ENCODE measurements around the gene MORC1.
"Not testable (repeated sequence)": the region's sequence is repeated elsewhere in the genome, so short reads cannot be mapped to it uniquely, and the experiment has no call there.

Gene MORC1

GRCh38 chr3:109117939-109118338 is at the start of gene MORC1:
Gene MORC1 (minus strand): TSS chr3:109118134. CDS start chr3:109118059, 75 bp downstream.
- DNase-seq (ENCODE audit: low read depth in 2 of 2, low spot score in 1 of 2), result no peak

GRCh38 chr3:109165905-109166304 is 48.0 kb upstream of the MORC1 start:
- DNase-seq (ENCODE audit: low read depth in 2 of 2, low spot score in 1 of 2), result no peak

GRCh38 chr3:109161487-109162123 is 43.7 kb upstream of the MORC1 start:
- DNase-seq (ENCODE audit: low read depth in 2 of 2, low spot score in 1 of 2), result no peak

- no peak for DNase-seq (ENCODE audit: low read depth in 2 of 2, low spot score in 1 of 2)
These were observed 37.9 kb upstream of the MORC1 start for GRCh38 chr3:109155828-109156227.

GRCh38 chr3:109154979-109155378 is 37.0 kb upstream of the MORC1 start:
- DNase-seq (ENCODE audit: low read depth in 2 of 2, low spot score in 1 of 2), result no peak

GRCh38 chr3:109152320-109152719 is 34.4 kb upstream of the MORC1 start:
- DNase-seq (ENCODE audit: low read depth in 2 of 2, low spot score in 1 of 2), result no peak

GRCh38 chr3:109149078-109149477 is 31.1 kb upstream of the MORC1 start:
- no peak for DNase-seq (ENCODE audit: low read depth in 2 of 2, low spot score in 1 of 2)

- no peak for DNase-seq (ENCODE audit: low read depth in 2 of 2, low spot score in 1 of 2)
These were observed 25.7 kb upstream of the MORC1 start for GRCh38 chr3:109143646-109144045.

GRCh38 chr3:109140318-109140717 is 22.4 kb upstream of the MORC1 start:
- no peak for DNase-seq (ENCODE audit: low read depth in 2 of 2, low spot score in 1 of 2)

- no peak for DNase-seq (ENCODE audit: low read depth in 2 of 2, low spot score in 1 of 2)
These were observed 19.8 kb upstream of the MORC1 start for GRCh38 chr3:109137761-109138160.

GRCh38 chr3:109136523-109136922 is 18.6 kb upstream of the MORC1 start, which contains the start of gene C3orf85:
Gene C3orf85 (plus strand): TSS chr3:109136719. CDS start chr3:109136848, 129 bp downstream.
- DNase-seq (ENCODE audit: low read depth in 2 of 2, low spot score in 1 of 2), result no peak

GRCh38 chr3:109133474-109133816 is 15.5 kb upstream of the MORC1 start:
- not testable (repeated sequence) for DNase-seq (ENCODE audit: low read depth in 2 of 2, low spot score in 1 of 2)

- no peak for DNase-seq (ENCODE audit: low read depth in 2 of 2, low spot score in 1 of 2)
These were observed 15.0 kb upstream of the MORC1 start for GRCh38 chr3:109132801-109133473.

- no peak for DNase-seq (ENCODE audit: low read depth in 2 of 2, low spot score in 1 of 2)
These were observed 13.3 kb upstream of the MORC1 start for GRCh38 chr3:109131276-109131675.

GRCh38 chr3:109127553-109127952 is 9.6 kb upstream of the MORC1 start:
- no peak for DNase-seq (ENCODE audit: low read depth in 2 of 2, low spot score in 1 of 2)

GRCh38 chr3:109125902-109126301 is 8.0 kb upstream of the MORC1 start:
- DNase-seq (ENCODE audit: low read depth in 2 of 2, low spot score in 1 of 2), result no peak

GRCh38 chr3:109122690-109123089 is 4.8 kb upstream of the MORC1 start:
- no peak for DNase-seq (ENCODE audit: low read depth in 2 of 2, low spot score in 1 of 2)

- DNase-seq (ENCODE audit: low read depth in 2 of 2, low spot score in 1 of 2), result no peak
These were observed 650 bp upstream of the MORC1 start for GRCh38 chr3:109118584-109118983.

- DNase-seq (ENCODE audit: low read depth in 2 of 2, low spot score in 1 of 2), result no peak
These were observed 1.9 kb downstream of the MORC1 start for GRCh38 chr3:109116031-109116430.

GRCh38 chr3:109115451-109115850 is 2.5 kb downstream of the MORC1 start:
- DNase-seq (ENCODE audit: low read depth in 2 of 2, low spot score in 1 of 2), result no peak

- DNase-seq (ENCODE audit: low read depth in 2 of 2, low spot score in 1 of 2), result no peak
These were observed 3.2 kb downstream of the MORC1 start for GRCh38 chr3:109114746-109115145.

GRCh38 chr3:109112946-109113760 is 4.8 kb downstream of the MORC1 start:
- DNase-seq (ENCODE audit: low read depth in 2 of 2, low spot score in 1 of 2), result no peak
